Prostate gland (tissue), 2 donors: ENCODE measurements around the gene ACACB.

ENCODE experiments used
- CTCF ChIP-seq, 4 experiments: fragments of 200-600 bp in 2 of 4; fragments of 450-650 bp in 2 of 4; sonication (generic) in 2 of 4; IDR thresholded peaks; 1 replicate in 3 of 4; 2 replicates in 1 of 4; pipeline ENCODE4 v1.5.1; 2016 to 2019; ENCODE audit warnings: antibody characterized with exemption in 4 of 4, mild to moderate bottlenecking in 2 of 4, moderate library complexity in 2 of 4
- POLR2AphosphoS5 ChIP-seq: sonication (generic); formaldehyde crosslinking; IDR thresholded peaks from one replicate; pipeline ENCODE4 v1.6.1; 2017; ENCODE audit warnings: antibody characterized with exemption

- no peak for TF ChIP-seq CTCF (IDR thresholded peaks at IDR 0.05)
- TF ChIP-seq POLR2AphosphoS5: no peak
These were observed 80.9 kb downstream of the ACACB start for GRCh38 chr12:109197327-109197726.
